HEK293 (cell line): ENCODE results near the gene IGFL2.

Source experiments
- CTCF ChIA-PET: fragments of 350-600 bp; formaldehyde crosslinking; extraction: SDS; loops from one replicate; lab custom pipeline; 2021; ENCODE audit warnings: antibody characterized with exemption; lab: Yijun Ruan, JAX
- POLR2A ChIA-PET: fragments of 300-600 bp; formaldehyde crosslinking; extraction: SDS; loops from one replicate; lab custom pipeline; 2020; ENCODE audit warnings: antibody characterized with exemption, inconsistent platforms; lab: Yijun Ruan, JAX
- H3K27ac ChIP-seq: fragments of 200-500 bp; sonication (Bioruptor generic); 2 replicates; pipeline ENCODE4 v1.5.1; 2014; ENCODE audit warnings: low read depth, low read length, control low read depth, inconsistent platforms; ENCODE audit errors: extremely low read depth
- H3K36me3 ChIP-seq, 2 experiments: fragments of 200-500 bp in 1 of 2; sonication (Bioruptor generic) in 1 of 2; 1 replicate in 1 of 2; 2 replicates in 1 of 2; pipeline ENCODE4 v1.5.1; 2014 to 2017; ENCODE audit warnings: inconsistent platforms in 2 of 2, low read length in 2 of 2; ENCODE audit not compliant: control insufficient read depth in 2 of 2, insufficient read depth in 1 of 2
- H3K4me1 ChIP-seq: fragments of 200-500 bp; sonication (Bioruptor generic); 2 replicates; pipeline ENCODE4 v1.5.1; 2014; ENCODE audit warnings: mild to moderate bottlenecking, low read length, inconsistent platforms; ENCODE audit not compliant: control insufficient read depth, insufficient read depth
- H3K4me3 ChIP-seq: 2 replicates; pipeline ENCODE4 v1.5.1; 2011; ENCODE audit warnings: low read depth, mild to moderate bottlenecking, control low read depth, low read length, moderate library complexity
- H3K9me3 ChIP-seq: fragments of 200-500 bp; sonication (Bioruptor generic); 2 replicates; pipeline ENCODE4 v1.5.1; 2014; ENCODE audit warnings: low read depth, low read length, inconsistent platforms; ENCODE audit not compliant: control insufficient read depth, insufficient read depth
- KLF7 ChIP-seq: fragments of 450-650 bp; formaldehyde crosslinking; IDR thresholded peaks from 2 replicates; pipeline ENCODE4 v1.5.1; 2016; ENCODE audit warnings: missing biosample characterization, missing genetic modification characterization, borderline replicate concordance
- SETDB1 ChIP-seq: IDR thresholded peaks from one replicate; pipeline ENCODE4 v1.6.1; 2017; ENCODE audit warnings: mild to moderate bottlenecking, low read length, moderate library complexity, mixed read lengths; ENCODE audit not compliant: insufficient read length
- TRIM28 ChIP-seq: IDR thresholded peaks from 2 replicates; pipeline ENCODE4 v1.6.1; 2011; ENCODE audit warnings: low read length, control low read depth, borderline replicate concordance
- TSHZ1 ChIP-seq: fragments of 450-650 bp; formaldehyde crosslinking; IDR thresholded peaks from 2 replicates; pipeline ENCODE4 v1.5.1; 2016; ENCODE audit warnings: missing biosample characterization, missing genetic modification characterization, borderline replicate concordance
- YY2 ChIP-seq: fragments of 450-650 bp; formaldehyde crosslinking; IDR thresholded peaks from 2 replicates; pipeline ENCODE4 v1.5.1; 2016; ENCODE audit warnings: missing biosample characterization, missing genetic modification characterization
- ZNF114 ChIP-seq: fragments of 450-650 bp; formaldehyde crosslinking; IDR thresholded peaks from 2 replicates; pipeline ENCODE4 v1.5.0; 2017; ENCODE audit warnings: missing biosample characterization, missing genetic modification characterization
- ZNF138 ChIP-seq: fragments of 450-650 bp; formaldehyde crosslinking; IDR thresholded peaks from 2 replicates; pipeline ENCODE4 v1.5.1; 2016; ENCODE audit warnings: missing biosample characterization, missing genetic modification characterization, borderline replicate concordance
- ZNF175 ChIP-seq: fragments of 450-650 bp; formaldehyde crosslinking; IDR thresholded peaks from 2 replicates; pipeline ENCODE4 v1.5.1; 2016; ENCODE audit warnings: missing biosample characterization, missing genetic modification characterization
- ZNF184 ChIP-seq: fragments of 450-650 bp; IDR thresholded peaks from 2 replicates; pipeline ENCODE4 v1.5.1; 2018; ENCODE audit warnings: missing biosample characterization, mild to moderate bottlenecking, missing genetic modification characterization
- ZNF221 ChIP-seq: fragments of 450-650 bp; formaldehyde crosslinking; IDR thresholded peaks from 2 replicates; pipeline ENCODE4 v1.5.1; 2017; ENCODE audit warnings: missing biosample characterization, missing genetic modification characterization, borderline replicate concordance
- ZNF302 ChIP-seq: fragments of 450-650 bp; formaldehyde crosslinking; IDR thresholded peaks from 2 replicates; pipeline ENCODE4 v1.5.1; 2016; ENCODE audit warnings: missing biosample characterization, missing genetic modification characterization, low read depth
- ZNF416 ChIP-seq: fragments of 450-650 bp; formaldehyde crosslinking; IDR thresholded peaks from 2 replicates; pipeline ENCODE4 v1.5.1; 2016; ENCODE audit warnings: missing biosample characterization, missing genetic modification characterization
- ZNF571 ChIP-seq: fragments of 450-650 bp; formaldehyde crosslinking; IDR thresholded peaks from 2 replicates; pipeline ENCODE4 v1.5.0; 2017; ENCODE audit warnings: missing biosample characterization, missing genetic modification characterization
- ZNF585B ChIP-seq: fragments of 450-650 bp; formaldehyde crosslinking; IDR thresholded peaks from 2 replicates; pipeline ENCODE4 v1.5.1; 2016; ENCODE audit warnings: missing biosample characterization, missing genetic modification characterization
- ZNF670 ChIP-seq: fragments of 450-650 bp; formaldehyde crosslinking; IDR thresholded peaks from 2 replicates; pipeline ENCODE4 v1.5.1; 2016; ENCODE audit warnings: missing biosample characterization, missing genetic modification characterization, low read depth
- ZNF677 ChIP-seq: fragments of 450-650 bp; IDR thresholded peaks from 2 replicates; pipeline ENCODE4 v1.5.0; 2018; ENCODE audit warnings: missing biosample characterization, mild to moderate bottlenecking, missing genetic modification characterization, moderate library complexity
- ZNF768 ChIP-seq: fragments of 450-650 bp; formaldehyde crosslinking; IDR thresholded peaks from 2 replicates; pipeline ENCODE4 v1.5.1; 2018; ENCODE audit warnings: missing biosample characterization, mild to moderate bottlenecking, missing genetic modification characterization
- ZNF843 ChIP-seq: fragments of 450-650 bp; formaldehyde crosslinking; IDR thresholded peaks from 2 replicates; pipeline ENCODE4 v1.5.1; 2016; ENCODE audit warnings: missing biosample characterization, missing genetic modification characterization
- ZSCAN16 ChIP-seq: fragments of 450-650 bp; formaldehyde crosslinking; IDR thresholded peaks from 2 replicates; pipeline ENCODE4 v1.5.1; 2016; ENCODE audit warnings: missing biosample characterization, missing genetic modification characterization
- TF ChIP-seq, protein P1 (sequence below): fragments of 450-650 bp; formaldehyde crosslinking; IDR thresholded peaks from 2 replicates; pipeline ENCODE4 v1.5.1; 2017; ENCODE audit warnings: missing biosample characterization, missing genetic modification characterization
- TF ChIP-seq, protein P2 (sequence below): fragments of 450-650 bp; formaldehyde crosslinking; IDR thresholded peaks from 2 replicates; pipeline ENCODE4 v1.5.1; 2016; ENCODE audit warnings: missing biosample characterization, missing genetic modification characterization

The IGFL2 gene

GRCh38 chr19:46186717-46187101 lies 38.7 kb downstream of the IGFL2 start (continued):
- no peak for TF ChIP-seq ZNF138 (tag by site-specific recombination)

- peaks cover 10% of the 10 kb centered on the region for H3K4me1 ChIP-seq
- TF ChIP-seq ZNF416 (tag by site-specific recombination), result no peak
- TF ChIP-seq, all 188 proteins: peak for 0
- POLR2A ChIA-PET, result no interaction called here
- Histone ChIP-seq H3K9me3 (no peaks in the 10 kb centered on the region), H3K27ac (no peak overlapping the region), H3K4me3 (no peak overlapping the region), H3K36me3 (no peaks in the 10 kb centered on the region)
- CTCF ChIA-PET, result interaction anchor here (0.5 to 10.6 kb wide), 18 partner anchors 9 to 311 kb away, joined by 3 to 256 read pairs (median 5); no protein-coding TSS in a partner anchor
Measured at GRCh38 chr19:46189971-46190888, 42.2 kb downstream of the IGFL2 start.

DNA sequence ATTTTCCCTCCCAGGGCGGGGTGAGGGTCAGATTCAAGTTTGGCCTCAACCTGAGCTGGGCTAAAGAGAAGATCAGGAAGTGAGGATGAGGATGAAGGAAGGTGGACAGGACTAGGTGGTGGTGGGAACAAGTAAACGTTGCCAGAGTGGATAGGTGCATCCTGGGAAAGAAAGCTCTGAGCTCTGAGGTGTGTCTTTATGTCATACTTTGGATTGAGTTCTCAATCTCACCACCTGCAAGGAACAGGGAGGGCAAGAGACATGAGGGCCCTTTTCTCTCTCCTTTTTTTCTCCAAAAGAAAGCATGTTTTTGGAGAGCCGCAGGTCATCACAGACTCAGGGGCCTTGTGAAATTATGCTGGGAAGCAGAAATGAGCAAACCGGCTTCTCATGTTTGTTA lies 43.3 kb downstream of the IGFL2 start:
- peaks cover 10% of the 10 kb centered on the region for H3K4me1 ChIP-seq
- H3K4me3 ChIP-seq, result no peak overlapping the region
- POLR2A ChIA-PET, result no interaction called here
- H3K27ac ChIP-seq, result no peak overlapping the region
- H3K36me3 ChIP-seq, result no peaks in the 10 kb centered on the region
- TF ChIP-seq YY2 (tag by site-specific recombination) (no peak), ZNF843 (tag by site-specific recombination) (no peak), ZNF114 (tag by site-specific recombination) (no peak), ZNF571 (tag by site-specific recombination) (no peak), ZNF670 (tag by site-specific recombination) (no peak), ZNF585B (tag by site-specific recombination) (no peak), TRIM28 (no peak), ZNF302 (tag by site-specific recombination) (no peak), ZNF768 (no peak), TSHZ1 (tag by site-specific recombination) (no peak), ZNF221 (no peak), ZSCAN16 (tag by site-specific recombination) (no peak), ZNF184 (no peak), KLF7 (tag by site-specific recombination) (no peak), ZNF175 (tag by site-specific recombination) (no peak), SETDB1 (no peak), ZNF677 (tag by site-specific recombination) (no peak)
- TF ChIP-seq, protein P1, sequence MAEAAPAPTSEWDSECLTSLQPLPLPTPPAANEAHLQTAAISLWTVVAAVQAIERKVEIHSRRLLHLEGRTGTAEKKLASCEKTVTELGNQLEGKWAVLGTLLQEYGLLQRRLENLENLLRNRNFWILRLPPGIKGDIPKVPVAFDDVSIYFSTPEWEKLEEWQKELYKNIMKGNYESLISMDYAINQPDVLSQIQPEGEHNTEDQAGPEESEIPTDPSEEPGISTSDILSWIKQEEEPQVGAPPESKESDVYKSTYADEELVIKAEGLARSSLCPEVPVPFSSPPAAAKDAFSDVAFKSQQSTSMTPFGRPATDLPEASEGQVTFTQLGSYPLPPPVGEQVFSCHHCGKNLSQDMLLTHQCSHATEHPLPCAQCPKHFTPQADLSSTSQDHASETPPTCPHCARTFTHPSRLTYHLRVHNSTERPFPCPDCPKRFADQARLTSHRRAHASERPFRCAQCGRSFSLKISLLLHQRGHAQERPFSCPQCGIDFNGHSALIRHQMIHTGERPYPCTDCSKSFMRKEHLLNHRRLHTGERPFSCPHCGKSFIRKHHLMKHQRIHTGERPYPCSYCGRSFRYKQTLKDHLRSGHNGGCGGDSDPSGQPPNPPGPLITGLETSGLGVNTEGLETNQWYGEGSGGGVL, result no peak
- TF ChIP-seq, protein P2, sequence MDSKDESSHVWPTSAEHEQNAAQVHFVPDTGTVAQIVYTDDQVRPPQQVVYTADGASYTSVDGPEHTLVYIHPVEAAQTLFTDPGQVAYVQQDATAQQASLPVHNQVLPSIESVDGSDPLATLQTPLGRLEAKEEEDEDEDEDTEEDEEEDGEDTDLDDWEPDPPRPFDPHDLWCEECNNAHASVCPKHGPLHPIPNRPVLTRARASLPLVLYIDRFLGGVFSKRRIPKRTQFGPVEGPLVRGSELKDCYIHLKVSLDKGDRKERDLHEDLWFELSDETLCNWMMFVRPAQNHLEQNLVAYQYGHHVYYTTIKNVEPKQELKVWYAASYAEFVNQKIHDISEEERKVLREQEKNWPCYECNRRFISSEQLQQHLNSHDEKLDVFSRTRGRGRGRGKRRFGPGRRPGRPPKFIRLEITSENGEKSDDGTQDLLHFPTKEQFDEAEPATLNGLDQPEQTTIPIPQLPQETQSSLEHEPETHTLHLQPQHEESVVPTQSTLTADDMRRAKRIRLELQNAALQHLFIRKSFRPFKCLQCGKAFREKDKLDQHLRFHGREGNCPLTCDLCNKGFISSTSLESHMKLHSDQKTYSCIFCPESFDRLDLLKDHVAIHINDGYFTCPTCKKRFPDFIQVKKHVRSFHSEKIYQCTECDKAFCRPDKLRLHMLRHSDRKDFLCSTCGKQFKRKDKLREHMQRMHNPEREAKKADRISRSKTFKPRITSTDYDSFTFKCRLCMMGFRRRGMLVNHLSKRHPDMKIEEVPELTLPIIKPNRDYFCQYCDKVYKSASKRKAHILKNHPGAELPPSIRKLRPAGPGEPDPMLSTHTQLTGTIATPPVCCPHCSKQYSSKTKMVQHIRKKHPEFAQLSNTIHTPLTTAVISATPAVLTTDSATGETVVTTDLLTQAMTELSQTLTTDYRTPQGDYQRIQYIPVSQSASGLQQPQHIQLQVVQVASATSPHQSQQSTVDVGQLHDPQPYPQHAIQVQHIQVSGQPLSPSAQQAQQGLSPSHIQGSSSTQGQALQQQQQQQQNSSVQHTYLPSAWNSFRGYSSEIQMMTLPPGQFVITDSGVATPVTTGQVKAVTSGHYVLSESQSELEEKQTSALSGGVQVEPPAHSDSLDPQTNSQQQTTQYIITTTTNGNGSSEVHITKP, result no peak
- no peaks in the 10 kb centered on the region for H3K9me3 ChIP-seq
- CTCF ChIA-PET, result interaction anchor here (0.7 to 10.6 kb wide), 12 partner anchors 12 to 164 kb away, joined by 3 to 256 read pairs (median 5); no protein-coding TSS in a partner anchor
